IPS DF 6.9 (cell line): Measurements from ENCODE around the gene ZIC1.

Experiments used
- DNase-seq: peaks from one replicate; pipeline ENCODE4 v3.0.0-alpha.2; 2013; ENCODE audit warnings: low read depth, low spot score
- H3K27ac ChIP-seq: one replicate; pipeline ENCODE4 v1.5.1; 2013; ENCODE audit warnings: low read length, control low read depth
- H3K27me3 ChIP-seq: 2 replicates; pipeline ENCODE4 v1.6.1; 2013; ENCODE audit warnings: mild to moderate bottlenecking, low read length; ENCODE audit not compliant: control insufficient read depth, insufficient read depth
- H3K36me3 ChIP-seq: 2 replicates; pipeline ENCODE4 v1.6.1; 2013; ENCODE audit warnings: low read length; ENCODE audit not compliant: control insufficient read depth, insufficient read depth
- H3K4me1 ChIP-seq: 2 replicates; pipeline ENCODE4 v1.6.1; 2013; ENCODE audit warnings: low read length; ENCODE audit not compliant: control insufficient read depth, insufficient read depth
- H3K4me3 ChIP-seq: 2 replicates; pipeline ENCODE4 v1.5.1; 2013; ENCODE audit warnings: mild to moderate bottlenecking, low read length
- H3K9me3 ChIP-seq: 2 replicates; pipeline ENCODE4 v1.6.1; 2013; ENCODE audit warnings: low read length, inconsistent platforms; ENCODE audit not compliant: control insufficient read depth, insufficient read depth
- WGBS: extraction: QIAGEN DNeasy Blood & Tissue Kit; methylation state at CpG from one replicate; pipeline ENCODE4 v1.1.7; 2013; ENCODE audit warnings: mixed read lengths, missing lambda C conversion rate; ENCODE audit not compliant: insufficient read length, insufficient coverage; 5-methylcytosine and 5-hydroxymethylcytosine counted together

The ZIC1 gene

GRCh38 chr3:147462856-147463255, 53.7 kb downstream of the ZIC1 start:
- no peak for DNase-seq
- Histone ChIP-seq H3K36me3 (no peaks in the 10 kb centered on the region), H3K9me3 (no peaks in the 10 kb centered on the region), H3K4me1 (no peaks in the 10 kb centered on the region), H3K27ac (no peak overlapping the region), H3K27me3 (no peaks in the 10 kb centered on the region), H3K4me3 (no peak overlapping the region)
- no CpG with 5 or more reads among the region's 1 CpG for WGBS
